ENCODE results near the gene PSMB11.

Gene PSMB11

DNA sequence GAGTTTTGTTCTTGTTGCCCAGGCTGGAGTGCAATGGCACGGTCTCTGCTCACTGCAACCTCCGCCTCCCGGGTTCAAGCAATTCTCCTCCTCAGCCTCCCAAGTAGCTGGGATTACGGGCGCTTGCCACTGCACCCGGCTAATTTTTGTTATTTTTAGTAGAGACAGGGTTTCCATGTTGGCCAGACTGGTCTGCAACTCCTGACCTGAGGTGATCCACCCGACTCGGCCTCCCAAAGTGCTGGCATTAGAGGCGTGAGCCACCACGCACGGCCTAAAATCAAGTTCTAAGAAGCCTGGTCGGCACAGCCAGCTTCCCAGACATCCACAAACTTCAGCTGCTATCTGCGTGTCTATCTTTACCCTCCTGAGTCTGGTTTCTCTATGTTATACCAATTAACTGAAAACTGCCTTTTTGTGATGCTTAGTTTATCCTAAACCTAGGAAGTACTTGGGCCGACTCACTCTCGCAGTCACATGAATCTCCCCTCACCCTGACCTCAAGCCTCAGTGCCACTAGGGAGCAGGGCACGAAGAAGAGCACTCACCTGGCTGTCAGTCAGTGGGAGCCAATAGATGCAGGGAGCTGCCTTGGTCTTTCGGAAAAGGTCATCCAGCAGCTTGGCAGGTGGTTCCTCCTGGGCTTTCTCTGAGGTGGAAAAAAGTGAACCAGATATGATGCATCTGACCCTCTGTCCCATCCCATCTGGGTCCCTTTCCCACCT lies 18.7 kb downstream of the PSMB11 start:
- Histone ChIP-seq H3K9me3 (no peaks in the 10 kb centered on the region), H3K4me3 (ENCODE audit: low read depth in 1 of 2, low read length in 1 of 2) (no peak overlapping the region), H3K27me3 (peaks cover 13% of the 10 kb centered on the region), H3K4me1 (ENCODE audit: control insufficient read depth in 1 of 2, insufficient read depth in 1 of 2, low read depth in 1 of 2, low read length in 1 of 2) (peaks cover 20 to 22% of the 10 kb centered on the region in 2 experiments), H3K27ac (no peak overlapping the region), H3K36me3 (peaks cover 70% of the 10 kb centered on the region)
- TF ChIP-seq, protein P1, sequence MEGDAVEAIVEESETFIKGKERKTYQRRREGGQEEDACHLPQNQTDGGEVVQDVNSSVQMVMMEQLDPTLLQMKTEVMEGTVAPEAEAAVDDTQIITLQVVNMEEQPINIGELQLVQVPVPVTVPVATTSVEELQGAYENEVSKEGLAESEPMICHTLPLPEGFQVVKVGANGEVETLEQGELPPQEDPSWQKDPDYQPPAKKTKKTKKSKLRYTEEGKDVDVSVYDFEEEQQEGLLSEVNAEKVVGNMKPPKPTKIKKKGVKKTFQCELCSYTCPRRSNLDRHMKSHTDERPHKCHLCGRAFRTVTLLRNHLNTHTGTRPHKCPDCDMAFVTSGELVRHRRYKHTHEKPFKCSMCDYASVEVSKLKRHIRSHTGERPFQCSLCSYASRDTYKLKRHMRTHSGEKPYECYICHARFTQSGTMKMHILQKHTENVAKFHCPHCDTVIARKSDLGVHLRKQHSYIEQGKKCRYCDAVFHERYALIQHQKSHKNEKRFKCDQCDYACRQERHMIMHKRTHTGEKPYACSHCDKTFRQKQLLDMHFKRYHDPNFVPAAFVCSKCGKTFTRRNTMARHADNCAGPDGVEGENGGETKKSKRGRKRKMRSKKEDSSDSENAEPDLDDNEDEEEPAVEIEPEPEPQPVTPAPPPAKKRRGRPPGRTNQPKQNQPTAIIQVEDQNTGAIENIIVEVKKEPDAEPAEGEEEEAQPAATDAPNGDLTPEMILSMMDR (IDR thresholded peaks at IDR 0.05) = no peak

DNA sequence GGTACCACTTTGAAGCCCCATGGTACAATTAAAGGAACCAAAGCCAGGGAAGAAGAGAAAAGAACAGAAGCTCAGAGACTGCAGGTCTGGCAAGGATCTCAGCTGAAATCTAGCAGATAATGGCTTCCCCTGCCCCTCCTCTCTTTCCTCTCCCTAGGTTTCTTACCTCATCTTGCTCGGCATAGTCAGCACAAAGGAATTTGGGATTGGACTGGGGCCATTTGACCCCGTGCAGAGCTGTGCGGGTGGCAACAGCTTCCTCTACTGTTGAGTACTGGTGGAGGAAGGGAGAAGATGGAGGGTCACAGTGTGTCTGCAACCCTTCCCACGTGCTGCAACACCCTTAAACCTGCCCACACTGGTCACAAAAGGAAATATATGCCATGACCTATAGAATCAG lies 20.0 kb downstream of the PSMB11 start:
- peaks cover 83% of the 10 kb centered on the region for H3K36me3 ChIP-seq
- H3K4me1 ChIP-seq (ENCODE audit: control insufficient read depth in 1 of 2, insufficient read depth in 1 of 2, low read depth in 1 of 2, low read length in 1 of 2) = peaks cover 11 to 12% of the 10 kb centered on the region in 2 experiments
- H3K27me3 ChIP-seq = peaks cover 4% of the 10 kb centered on the region
- TF ChIP-seq, protein P1 (IDR thresholded peaks at IDR 0.05) = no peak
- H3K27ac ChIP-seq = no peak overlapping the region
- no peak overlapping the region for H3K4me3 ChIP-seq (ENCODE audit: low read depth in 1 of 2, low read length in 1 of 2)
- H3K9me3 ChIP-seq = no peaks in the 10 kb centered on the region

DNA sequence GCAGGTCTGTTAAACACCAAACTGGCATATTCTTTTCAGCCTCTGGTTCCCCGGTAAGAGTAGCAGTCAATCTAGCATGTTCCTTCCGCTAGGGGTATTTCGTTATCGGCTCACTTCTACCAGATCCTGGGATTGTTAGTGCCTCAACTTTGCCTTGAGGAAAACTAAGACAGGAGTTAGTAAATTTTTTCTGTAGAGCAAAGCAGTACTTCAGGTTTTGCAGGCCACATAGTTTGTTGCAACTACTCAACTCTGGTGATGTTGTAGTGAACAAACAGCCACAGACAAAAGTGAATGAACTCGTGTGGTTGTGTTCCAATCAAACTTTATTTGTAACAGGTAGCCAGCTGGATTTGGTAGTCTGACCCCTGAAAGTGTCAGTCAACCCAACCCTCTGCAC lies 21.6 kb downstream of the PSMB11 start:
- TF ChIP-seq, protein P1 (IDR thresholded peaks at IDR 0.05) = no peak
- H3K9me3 ChIP-seq = no peaks in the 10 kb centered on the region
- H3K4me1 ChIP-seq (ENCODE audit: control insufficient read depth in 1 of 2, insufficient read depth in 1 of 2, low read depth in 1 of 2, low read length in 1 of 2) = peaks cover 2 to 10% of the 10 kb centered on the region in 2 experiments
- no peaks in the 10 kb centered on the region for H3K27me3 ChIP-seq
- H3K36me3 ChIP-seq = peaks cover 98% of the 10 kb centered on the region
- H3K4me3 ChIP-seq (ENCODE audit: low read depth in 1 of 2, low read length in 1 of 2) = no peak overlapping the region
- H3K27ac ChIP-seq = no peak overlapping the region

DNA sequence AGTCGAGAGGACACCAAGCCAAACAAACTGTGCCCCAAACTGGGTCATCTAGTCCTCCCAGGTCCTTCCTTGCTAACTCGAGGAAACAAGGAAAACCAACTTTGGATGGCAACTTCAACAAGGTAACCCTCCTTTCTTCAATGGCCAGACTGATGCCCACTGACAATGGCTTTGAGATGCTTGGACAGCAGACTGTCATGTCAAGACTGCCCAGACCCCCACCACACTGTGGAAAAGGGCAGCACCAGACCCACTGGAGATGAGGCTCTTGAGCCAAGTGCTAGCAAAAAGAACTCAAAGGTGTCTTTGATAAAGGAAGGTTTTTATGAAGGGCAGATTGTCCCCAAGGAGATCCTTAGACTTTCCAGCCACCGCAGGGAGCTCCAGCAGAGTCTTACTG lies 24.4 kb downstream of the PSMB11 start:
- Histone ChIP-seq H3K4me3 (ENCODE audit: low read depth in 1 of 2, low read length in 1 of 2) (no peak overlapping the region), H3K36me3 (peaks cover 83% of the 10 kb centered on the region), H3K4me1 (ENCODE audit: control insufficient read depth in 1 of 2, insufficient read depth in 1 of 2, low read depth in 1 of 2, low read length in 1 of 2) (peaks cover 22 to 26% of the 10 kb centered on the region in 2 experiments), H3K27ac (no peak overlapping the region), H3K9me3 (no peaks in the 10 kb centered on the region), H3K27me3 (no peaks in the 10 kb centered on the region)
- TF ChIP-seq, protein P1 (IDR thresholded peaks at IDR 0.05) = no peak

DNA sequence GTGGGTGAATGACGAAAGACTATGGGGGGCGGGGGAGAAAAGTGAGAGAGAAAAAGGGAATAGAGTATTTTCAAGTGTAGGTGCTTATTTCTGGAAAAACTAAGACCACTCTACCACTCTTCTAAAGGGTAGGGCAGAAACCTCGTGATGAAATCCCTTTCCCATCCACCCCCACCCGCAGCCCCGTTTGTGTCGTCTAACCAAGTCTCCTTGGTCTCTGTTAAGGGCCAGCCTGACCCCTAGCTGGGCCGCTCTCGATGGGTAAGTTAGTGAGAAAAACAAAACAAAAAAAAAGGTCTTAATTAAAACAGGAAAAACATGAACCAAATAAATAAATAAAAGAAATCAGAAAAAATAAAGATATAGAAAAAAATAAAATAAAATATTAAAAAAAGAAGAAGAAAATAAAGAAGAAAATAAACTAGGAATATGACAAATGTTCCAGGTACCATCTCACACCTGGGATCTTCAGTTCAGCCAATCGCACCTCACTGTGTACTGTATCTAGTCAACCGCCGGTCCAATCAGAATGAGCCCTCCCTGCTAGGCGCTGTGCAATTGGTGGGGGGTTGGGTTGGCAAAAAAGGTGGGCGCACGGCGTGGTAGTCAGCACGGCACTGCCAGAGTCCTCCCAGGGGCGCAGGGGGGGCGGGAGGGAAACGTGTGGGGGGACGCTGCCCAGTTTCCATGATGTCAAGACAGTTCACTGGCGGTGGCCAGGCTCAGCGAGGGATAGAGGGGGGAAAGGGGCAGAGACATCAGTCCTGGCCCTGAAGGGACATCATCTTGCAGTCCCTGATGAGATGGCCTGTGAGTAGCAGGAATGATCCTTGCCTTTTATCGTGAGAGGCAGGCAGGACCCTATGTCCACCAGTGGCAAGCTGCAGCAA lies 25.1 kb downstream of the PSMB11 start:
- H3K27ac ChIP-seq = no peak overlapping the region
- H3K4me3 ChIP-seq (ENCODE audit: low read depth in 1 of 2, low read length in 1 of 2) = no peak overlapping the region
- H3K4me1 ChIP-seq (ENCODE audit: control insufficient read depth in 1 of 2, insufficient read depth in 1 of 2, low read depth in 1 of 2, low read length in 1 of 2) = peaks cover 29 to 34% of the 10 kb centered on the region in 2 experiments
- no peaks in the 10 kb centered on the region for H3K9me3 ChIP-seq
- H3K36me3 ChIP-seq = peaks cover 79% of the 10 kb centered on the region
- TF ChIP-seq, protein P1 (IDR thresholded peaks at IDR 0.05) = no peak
- no peaks in the 10 kb centered on the region for H3K27me3 ChIP-seq

All from neutrophil (primary cell).